Ovary (tissue), 9 donors: Measurements from ENCODE around the gene CDC42BPA. TPM values are rescaled to one million over a fixed set of nuclear protein-coding genes. Genes with fewer than 3 reads are reported as not detected.
"Not testable (repeated sequence)": the region's sequence is repeated elsewhere in the genome, so short reads cannot be mapped to it uniquely, and the experiment has no call there.

ENCODE experiments used
- DNase-seq, 5 donors: peaks; one replicate each; pipeline ENCODE4 v3.0.0-alpha.2; 2019 to 2020
- H3K27ac ChIP-seq, 2 donors: fragments of 200-600 bp; one replicate each; pipeline versions ENCODE4 v1.5.1 to v1.8.0; 2019 to 2022
- H3K27me3 ChIP-seq: fragments of 200-600 bp; one replicate; pipeline ENCODE4 v1.8.0; 2022
- H3K36me3 ChIP-seq: fragments of 200-600 bp; sonication (generic); one replicate; pipeline ENCODE4 v1.5.1; 2019
- H3K4me1 ChIP-seq: one replicate; pipeline ENCODE4 v1.8.1; 2013; ENCODE audit warnings: mild to moderate bottlenecking, moderate library complexity; ENCODE audit not compliant: insufficient read depth
- H3K4me3 ChIP-seq: fragments of 200-600 bp; sonication (generic); one replicate; pipeline ENCODE4 v1.5.1; 2017
- H3K9me3 ChIP-seq, 2 donors: fragments of 200-600 bp in 1 of 2; sonication (generic) in 1 of 2; one replicate each; pipeline versions ENCODE4 v1.5.1 to v1.8.1; 2013 to 2019; ENCODE audit warnings: mild to moderate bottlenecking in 1 of 2, moderate library complexity in 1 of 2
- EP300 ChIP-seq: sonication (generic); formaldehyde crosslinking; IDR thresholded peaks from one replicate; pipeline ENCODE4 v1.6.1; 2017; ENCODE audit warnings: antibody characterized with exemption
- POLR2A ChIP-seq: fragments of 450-650 bp; IDR thresholded peaks from one replicate; pipeline ENCODE4 v1.6.1; 2017; ENCODE audit warnings: antibody characterized with exemption, mild to moderate bottlenecking, moderate library complexity
- WGBS, 3 donors: extraction: QIAGEN DNeasy Blood & Tissue Kit in 1 of 3; methylation state at CpG; one replicate each; pipeline versions ENCODE4 v1.1.5 to v1.1.7; 2013 to 2017; 5-methylcytosine and 5-hydroxymethylcytosine counted together
- intact Hi-C, 4 donors: fragments of 100-400 bp; cut with DNase I; formaldehyde crosslinking; loops; one replicate each; pipeline versions ENCODE4 v1.11.0 to v1.15.1; 2022 to 2023
- polyA plus RNA-seq, 2 donors: library from polyadenylated mRNA; stranded (reverse); fragments of 200-250 nt in 1 of 2; fragments of 350-450 nt in 1 of 2; fragmentation: Illumina TruSeq in 1 of 2; extraction: RNeasy Lipid Tissue Mini Kit (QIAGEN cat#74804) in 1 of 2; gene quantifications; one replicate each; pipeline ENCODE4 v1.2.3, GENCODE V29; 2013 to 2014
- total RNA-seq, 7 donors: library from RNA; depleted of rRNA in 2 of 7; stranded (reverse); fragments of >200 nt in 2 of 7; fragmentation: NEBNext Ultra II Directional in 3 of 7; extraction: Animal tissue kit (Norgen Biotek cat#: 25700) in 3 of 7; gene quantifications; one replicate each; pipeline versions ENCODE4 v1.1.0 to v1.2.4, GENCODE V29; 2016 to 2023
- TF ChIP-seq, protein P1 (sequence below), 3 donors: fragments of 450-650 bp in 2 of 3; fragments of 200-600 bp in 1 of 3; IDR thresholded peaks; one replicate each; pipeline versions ENCODE4 v1.5.1 to v1.8.0; 2016 to 2022; ENCODE audit warnings: antibody characterized with exemption in 3 of 3, mild to moderate bottlenecking in 1 of 3
- donor health status: DM: no; HTN: no; CAD: no; lungs with moderate emphysema.
- donor health status: DM: no; HTN: no; CAD: no.
- donor health status: Bipolar disorder and iron deficiency.
- donor health status: DM: yes; HTN: yes; CAD: no.
- donor health status: DM: no; HTN: no; CAD: no.
- donor health status: DM: yes; HTN: yes; CAD: no.

CDC42BPA gene
- total and polyA plus RNA-seq, 9 donors = 11.1 to 56.2 (median 40.2) TPM

DNA sequence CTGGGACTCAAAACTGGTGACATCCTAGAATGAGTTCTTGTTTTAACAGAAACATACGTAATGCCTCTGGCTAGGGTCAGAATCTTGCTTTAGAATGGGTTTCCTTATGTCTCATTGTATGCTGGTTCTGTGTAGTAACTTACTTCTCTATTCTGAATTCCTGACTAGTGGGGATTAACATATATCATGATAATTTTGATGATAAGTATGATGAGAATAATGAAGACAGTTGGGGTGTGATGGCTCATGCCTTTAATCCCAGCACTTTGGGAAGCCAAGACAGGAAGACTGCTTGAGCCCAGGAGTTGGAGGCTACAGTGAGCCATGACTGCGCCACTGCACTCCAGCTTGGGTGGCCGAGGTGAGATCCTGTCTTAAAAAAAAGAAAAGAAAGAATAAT is 31.7 kb upstream of the CDC42BPA start:
- TF ChIP-seq POLR2A = no peak
- TF ChIP-seq, protein P1, sequence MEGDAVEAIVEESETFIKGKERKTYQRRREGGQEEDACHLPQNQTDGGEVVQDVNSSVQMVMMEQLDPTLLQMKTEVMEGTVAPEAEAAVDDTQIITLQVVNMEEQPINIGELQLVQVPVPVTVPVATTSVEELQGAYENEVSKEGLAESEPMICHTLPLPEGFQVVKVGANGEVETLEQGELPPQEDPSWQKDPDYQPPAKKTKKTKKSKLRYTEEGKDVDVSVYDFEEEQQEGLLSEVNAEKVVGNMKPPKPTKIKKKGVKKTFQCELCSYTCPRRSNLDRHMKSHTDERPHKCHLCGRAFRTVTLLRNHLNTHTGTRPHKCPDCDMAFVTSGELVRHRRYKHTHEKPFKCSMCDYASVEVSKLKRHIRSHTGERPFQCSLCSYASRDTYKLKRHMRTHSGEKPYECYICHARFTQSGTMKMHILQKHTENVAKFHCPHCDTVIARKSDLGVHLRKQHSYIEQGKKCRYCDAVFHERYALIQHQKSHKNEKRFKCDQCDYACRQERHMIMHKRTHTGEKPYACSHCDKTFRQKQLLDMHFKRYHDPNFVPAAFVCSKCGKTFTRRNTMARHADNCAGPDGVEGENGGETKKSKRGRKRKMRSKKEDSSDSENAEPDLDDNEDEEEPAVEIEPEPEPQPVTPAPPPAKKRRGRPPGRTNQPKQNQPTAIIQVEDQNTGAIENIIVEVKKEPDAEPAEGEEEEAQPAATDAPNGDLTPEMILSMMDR (IDR thresholded peaks at IDR 0.05) = no peak
- TF ChIP-seq EP300 = no peak
- DNase-seq = no peak
- H3K9me3 ChIP-seq = no peaks in the 10 kb centered on the region
- no peaks in the 10 kb centered on the region for H3K27me3 ChIP-seq
- WGBS, 3 donors = 96 to 97% (median 96%) methylated on average over 3 of the region's 3 CpGs
- no peaks in the 10 kb centered on the region for H3K4me1 ChIP-seq
- H3K4me3 ChIP-seq = no peak overlapping the region
- intact Hi-C loops = no loop called here
- H3K27ac ChIP-seq = no peak overlapping the region
- no peaks in the 10 kb centered on the region for H3K36me3 ChIP-seq

DNA sequence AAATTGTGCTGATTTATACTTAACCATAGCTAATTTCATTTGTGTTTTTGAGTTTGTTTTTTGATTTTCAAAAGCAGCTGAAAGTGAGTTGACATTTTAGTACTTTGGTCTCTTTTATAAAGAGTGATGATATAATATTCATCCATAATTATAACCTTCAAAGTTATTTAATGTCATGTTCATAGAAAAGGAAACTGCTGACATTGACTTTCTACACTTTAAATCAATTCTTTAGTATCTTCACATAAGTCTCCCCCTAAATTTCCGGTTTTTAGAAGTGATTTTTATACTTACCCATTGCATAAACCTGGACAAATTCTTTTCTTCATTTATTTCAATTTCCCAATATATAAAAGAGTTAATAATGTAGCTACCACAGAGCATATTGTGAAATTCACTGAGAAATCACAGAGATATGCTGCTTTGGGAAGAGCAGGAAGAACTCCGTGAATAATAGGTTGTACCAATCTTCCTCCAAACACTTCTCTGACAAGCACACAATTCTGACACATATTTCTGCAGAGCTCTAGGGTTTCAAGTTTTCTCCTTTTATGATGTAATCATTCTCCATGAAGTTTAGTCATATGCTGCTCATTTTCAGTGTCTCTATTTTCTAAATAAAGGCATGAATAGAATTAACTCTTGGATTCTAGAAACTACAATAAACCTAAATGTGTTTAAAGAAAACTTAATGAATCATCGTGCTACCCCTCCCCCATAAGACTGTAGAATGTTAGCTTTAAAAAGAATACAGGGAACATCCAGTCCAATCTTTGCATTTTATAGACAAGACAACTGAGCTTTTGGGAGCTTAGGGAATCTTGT is 25.6 kb upstream of the CDC42BPA start:
- no peak overlapping the region for H3K27ac ChIP-seq
- no peaks in the 10 kb centered on the region for H3K27me3 ChIP-seq
- H3K36me3 ChIP-seq = no peaks in the 10 kb centered on the region
- DNase-seq = no peak
- no peaks in the 10 kb centered on the region for H3K9me3 ChIP-seq
- WGBS, 3 donors = 19 to 23% (median 21%) methylated on average over 3 of the region's 3 CpGs
- TF ChIP-seq POLR2A (no peak), EP300 (no peak)
- TF ChIP-seq, protein P1 (IDR thresholded peaks at IDR 0.05) = no peak
- intact Hi-C loops = no loop called here
- no peak overlapping the region for H3K4me3 ChIP-seq
- no peaks in the 10 kb centered on the region for H3K4me1 ChIP-seq

DNA sequence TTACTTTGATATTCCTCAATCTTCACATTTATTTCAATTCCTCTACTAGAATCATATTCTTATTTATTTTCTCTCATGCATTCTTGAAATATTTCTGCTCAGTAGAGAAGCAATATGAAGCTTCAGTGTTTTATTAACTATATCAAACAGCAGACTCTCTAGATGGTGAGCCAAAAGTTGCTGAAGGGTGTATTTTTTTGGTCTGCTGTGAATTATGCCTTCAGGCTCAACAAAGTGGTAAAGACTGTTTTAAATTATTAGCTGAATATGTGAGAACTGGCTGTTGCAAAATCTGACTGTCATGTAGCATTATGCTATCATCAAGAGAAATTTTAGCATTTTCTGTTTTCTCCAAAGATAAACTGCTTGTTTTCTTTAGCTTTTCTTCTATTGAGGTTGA is 24.9 kb upstream of the CDC42BPA start:
- intact Hi-C loops = no loop called here
- Histone ChIP-seq H3K27ac (no peak overlapping the region), H3K4me1 (no peaks in the 10 kb centered on the region), H3K36me3 (no peaks in the 10 kb centered on the region), H3K27me3 (no peaks in the 10 kb centered on the region), H3K9me3 (no peaks in the 10 kb centered on the region), H3K4me3 (no peak overlapping the region)
- no peak for DNase-seq
- TF ChIP-seq POLR2A = no peak
- TF ChIP-seq, protein P1 (IDR thresholded peaks at IDR 0.05) = no peak
- TF ChIP-seq EP300 = no peak

DNA sequence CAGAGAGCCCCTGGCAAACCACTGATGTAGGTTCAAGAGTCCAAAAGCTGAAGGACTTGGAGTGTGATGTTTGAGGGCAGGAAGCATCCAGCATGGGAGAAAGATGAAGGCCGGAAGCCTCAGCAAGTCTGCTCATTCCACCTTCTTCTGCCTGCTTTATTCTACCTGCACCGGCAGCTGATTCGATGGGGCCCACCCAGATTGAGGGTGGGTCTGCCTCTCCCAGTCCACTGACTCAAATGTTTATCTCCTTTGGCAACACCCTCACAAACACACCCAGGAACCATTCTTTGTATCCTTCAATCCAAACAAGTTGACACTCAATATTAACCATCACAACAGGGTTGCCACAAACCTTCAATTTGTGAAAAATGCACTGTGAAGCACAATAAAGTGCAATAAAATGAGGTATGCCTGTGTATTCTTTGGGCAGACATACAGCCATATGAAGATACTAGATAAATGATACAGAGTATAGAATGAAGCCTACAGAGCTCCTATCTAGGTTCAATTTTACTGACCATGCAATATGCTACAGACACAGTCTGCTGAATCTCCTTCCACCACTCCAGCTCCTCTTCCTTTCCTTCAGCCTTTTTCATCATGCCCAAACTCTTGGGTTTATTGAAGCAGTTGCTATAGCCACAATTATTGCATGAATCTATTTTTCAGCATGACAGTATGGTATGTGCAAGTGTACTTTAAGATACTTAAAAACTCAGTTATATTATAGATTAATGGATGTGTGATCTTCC is 24.0 kb upstream of the CDC42BPA start:
- Histone ChIP-seq H3K36me3 (no peaks in the 10 kb centered on the region), H3K9me3 (no peaks in the 10 kb centered on the region), H3K27ac (no peak overlapping the region), H3K4me3 (no peak overlapping the region), H3K27me3 (no peaks in the 10 kb centered on the region), H3K4me1 (no peaks in the 10 kb centered on the region)
- no peak for DNase-seq
- intact Hi-C loops = no loop called here
- TF ChIP-seq, protein P1 (IDR thresholded peaks at IDR 0.05) = no peak
- TF ChIP-seq EP300 (no peak), POLR2A (no peak)
- 98% methylated on average over 3 of the region's 3 CpGs for whole genome bisulfite sequencing, 3 donors

DNA sequence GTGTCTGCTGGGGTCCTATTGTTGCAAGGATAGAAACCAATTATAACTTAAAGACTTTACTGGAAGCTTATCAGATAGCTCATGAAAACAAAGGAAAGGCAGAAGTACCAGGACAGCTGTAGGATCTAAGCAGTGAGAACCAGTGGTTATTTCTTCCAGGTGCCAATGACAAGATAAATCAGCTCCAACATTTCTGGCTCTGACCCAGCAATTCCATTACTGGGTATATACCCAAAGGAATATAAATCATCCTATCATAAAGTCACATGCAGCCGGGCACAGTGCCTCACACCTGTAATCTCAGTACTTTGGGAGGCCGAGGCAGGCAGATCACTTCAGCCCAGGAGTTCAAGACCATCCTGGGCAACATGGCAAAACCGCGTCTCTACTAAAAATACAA is 17.8 kb upstream of the CDC42BPA start:
- H3K9me3 ChIP-seq, H3K4me1 ChIP-seq, DNase-seq, H3K36me3 ChIP-seq, intact Hi-C loops, H3K27ac ChIP-seq, H3K4me3 ChIP-seq, H3K27me3 ChIP-seq: not testable (repeated sequence)
- WGBS, 3 donors = 89 to 95% (median 91%) methylated on average over 4 of the region's 4 CpGs
